GM19025 (cell line): ENCODE data around the gene MRPS26.
"Not testable (repeated sequence)": the region's sequence is repeated elsewhere in the genome, so short reads cannot be mapped to it uniquely, and the experiment has no call there.

Source experiments
- ATAC-seq: cut with Tn5 transposase; IDR thresholded peaks from one replicate; pipeline ENCODE4 v1.9.1; 2021; ENCODE audit warnings: mild to moderate bottlenecking, low read depth, moderate library complexity; ENCODE audit not compliant: unreplicated experiment

MRPS26 gene

DNA sequence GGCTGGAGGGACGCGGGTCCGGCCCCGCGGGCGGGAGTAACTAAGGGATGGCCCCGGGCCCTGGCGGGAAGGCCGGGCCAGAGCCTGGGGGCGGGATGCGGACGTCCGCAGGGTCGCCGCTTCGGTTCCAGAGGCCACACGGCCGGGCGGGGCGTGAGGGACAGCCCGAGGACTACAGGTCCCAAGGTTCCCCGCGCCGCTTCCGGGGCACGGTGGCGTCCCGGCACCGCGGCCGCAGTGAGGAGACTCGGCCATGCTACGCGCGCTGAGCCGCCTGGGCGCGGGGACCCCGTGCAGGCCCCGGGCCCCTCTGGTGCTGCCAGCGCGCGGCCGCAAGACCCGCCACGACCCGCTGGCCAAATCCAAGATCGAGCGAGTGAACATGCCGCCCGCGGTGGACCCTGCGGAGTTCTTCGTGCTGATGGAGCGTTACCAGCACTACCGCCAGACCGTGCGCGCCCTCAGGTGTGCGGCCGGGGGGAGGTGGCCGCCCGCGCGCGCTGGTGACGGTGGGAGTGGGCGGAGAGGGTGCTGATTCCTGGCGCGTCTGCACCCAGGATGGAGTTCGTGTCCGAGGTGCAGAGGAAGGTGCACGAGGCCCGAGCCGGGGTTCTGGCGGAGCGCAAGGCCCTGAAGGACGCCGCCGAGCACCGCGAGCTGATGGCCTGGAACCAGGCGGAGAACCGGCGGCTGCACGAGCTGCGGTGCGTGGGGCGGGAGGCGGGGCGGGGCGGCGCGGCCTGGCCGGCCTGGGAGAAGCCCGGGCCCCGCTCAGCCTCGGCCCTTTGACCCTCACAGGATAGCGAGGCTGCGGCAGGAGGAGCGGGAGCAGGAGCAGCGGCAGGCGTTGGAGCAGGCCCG lies at the start of gene MRPS26:
MRPS26 (plus strand) TSS at position 237 of the 861 bp plus-strand sequence; CDS start at position 254, 17 bp downstream.
- peak; percentile 89 for ATAC-seq

DNA sequence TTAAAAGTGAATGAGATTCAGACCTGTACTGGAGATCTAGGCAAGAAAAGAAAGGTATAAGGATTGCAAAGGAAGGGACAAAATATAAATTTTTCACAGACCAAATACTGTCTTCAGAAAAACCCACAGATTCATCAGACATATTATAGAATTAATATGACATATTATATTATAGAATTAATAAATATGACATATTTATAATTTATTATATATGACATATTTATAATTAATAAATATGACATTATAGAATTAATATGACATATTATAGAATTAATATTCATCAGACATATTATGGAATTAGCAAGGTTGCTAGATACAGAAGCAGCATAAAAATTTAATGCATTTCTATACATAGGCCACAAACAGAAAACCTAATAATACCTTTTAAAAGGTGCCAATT lies 47.1 kb upstream of the MRPS26 start:
- ATAC-seq = no peak

DNA sequence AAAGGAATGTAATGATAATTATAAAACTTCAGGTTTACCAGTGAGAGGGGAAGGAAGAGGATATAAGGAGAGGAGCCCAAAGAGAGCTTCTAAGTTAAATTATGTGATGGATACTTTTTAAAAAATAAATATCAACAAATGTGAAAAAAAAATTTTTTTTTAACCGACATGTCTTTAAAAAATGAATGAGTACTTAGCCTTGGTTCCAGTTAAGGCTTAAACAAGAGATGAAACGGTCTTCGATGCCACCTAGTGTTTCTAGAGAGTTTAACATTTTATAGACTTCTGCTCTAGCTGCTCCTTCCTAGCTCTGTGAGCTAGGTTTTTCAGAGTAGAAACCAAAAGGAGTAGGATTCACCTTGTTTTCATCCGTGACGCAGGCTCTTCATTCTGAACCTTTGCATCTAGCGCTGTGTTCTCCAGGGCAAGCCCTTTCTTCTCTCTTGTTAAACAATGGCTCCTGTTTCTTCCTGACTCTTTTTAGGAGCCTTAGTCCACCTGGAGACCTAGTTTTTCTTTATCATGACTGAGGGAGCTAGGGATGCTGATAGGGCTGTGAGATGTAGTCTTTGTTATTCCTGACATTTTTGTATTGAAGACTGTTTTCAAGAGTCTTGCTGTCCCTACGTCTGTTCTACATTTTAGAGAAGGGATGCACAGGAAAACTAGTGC lies 44.9 kb upstream of the MRPS26 start:
- no peak for ATAC-seq

DNA sequence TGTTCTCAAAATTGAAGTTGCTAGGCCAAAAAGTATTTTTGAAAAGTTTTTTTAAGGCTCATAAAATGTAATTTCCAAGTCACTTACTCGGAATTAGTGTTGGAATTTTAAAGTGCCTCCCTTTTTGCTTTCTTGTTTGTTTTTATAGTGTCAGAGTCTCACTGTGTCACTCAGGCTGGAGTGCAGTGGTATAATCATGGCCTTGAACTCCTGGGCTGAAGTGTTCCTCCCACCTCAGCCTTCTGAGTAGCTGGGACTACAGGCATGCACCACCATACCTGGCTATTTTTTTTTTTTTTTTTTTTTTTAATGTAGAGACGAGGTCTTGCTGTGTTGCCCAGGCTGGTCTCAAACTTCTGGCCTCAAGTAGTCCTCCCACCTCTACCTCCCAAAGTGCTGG lies 42.4 kb upstream of the MRPS26 start:
- ATAC-seq = no peak

DNA sequence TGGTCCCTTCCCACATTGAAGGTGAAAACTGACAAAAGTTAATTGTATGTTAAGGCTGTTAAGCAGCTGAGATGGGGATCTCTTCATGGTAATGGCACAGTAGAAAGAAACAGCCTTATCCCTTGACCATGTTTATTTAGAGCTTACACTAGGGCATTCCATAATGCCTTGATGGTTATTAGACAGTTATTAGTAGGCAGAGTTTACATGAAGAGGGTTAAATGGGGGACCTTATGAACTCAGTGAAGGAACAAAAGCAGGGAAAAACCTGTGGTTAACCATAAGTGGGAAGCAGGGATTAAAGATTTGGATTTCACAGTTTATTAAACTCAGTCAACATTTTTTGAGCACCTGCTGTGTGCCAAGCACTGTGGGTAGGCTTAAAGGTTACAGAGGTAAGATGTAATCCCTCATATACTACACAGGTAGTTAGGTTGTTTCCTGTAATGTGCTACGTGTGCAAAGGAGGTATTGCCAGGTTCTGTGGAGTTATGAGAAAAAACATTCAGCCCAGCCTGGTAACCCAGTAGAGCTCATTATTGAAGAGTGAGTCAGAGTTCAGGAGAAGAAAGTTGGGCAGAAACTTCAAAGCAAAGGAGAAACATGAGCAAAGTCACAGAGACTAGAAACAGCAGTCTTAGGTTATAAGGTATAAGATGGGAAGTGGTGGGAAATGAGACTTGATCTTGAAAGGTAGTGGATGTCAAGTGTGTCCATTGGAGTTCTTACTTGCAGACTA lies 34.7 kb upstream of the MRPS26 start:
- ATAC-seq = no peak

DNA sequence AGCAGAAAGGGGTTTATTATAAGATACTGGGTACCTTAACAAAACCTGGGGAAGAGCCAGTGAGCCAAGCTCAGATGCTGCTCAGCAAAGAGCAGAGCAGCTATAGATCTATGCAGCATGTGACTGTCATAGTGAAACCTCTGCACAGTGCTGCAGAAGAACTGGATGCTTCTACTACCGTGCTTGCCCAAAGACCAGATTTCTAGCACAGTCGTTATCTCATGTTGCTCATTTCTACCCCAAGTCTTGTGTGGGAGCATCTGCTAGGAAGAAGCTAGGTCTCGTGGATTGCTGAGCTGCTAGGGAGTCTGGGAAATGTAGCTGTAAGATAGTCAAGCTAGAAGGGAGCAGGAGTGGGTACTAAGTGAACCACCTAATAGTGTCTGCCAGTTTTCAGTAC lies 34.1 kb upstream of the MRPS26 start:
- no peak for ATAC-seq

DNA sequence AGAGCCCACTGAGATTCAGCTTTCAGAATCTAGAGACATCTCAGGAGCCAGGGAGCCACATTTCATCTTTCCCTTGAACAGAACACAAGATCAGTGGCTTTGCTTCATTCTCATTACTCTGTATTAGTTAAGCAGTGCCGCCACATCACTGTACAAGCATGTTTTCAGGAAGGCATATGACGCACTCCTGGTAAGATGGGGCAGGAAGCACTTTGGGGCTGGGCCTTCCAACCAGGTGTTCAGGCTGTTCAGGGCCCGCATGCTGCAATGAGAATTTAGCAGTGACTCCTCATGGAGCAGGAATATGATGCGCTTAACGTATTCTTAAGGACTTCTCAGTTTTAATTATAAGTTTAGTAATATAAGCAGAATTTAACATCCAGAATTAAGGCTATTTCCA lies 32.1 kb upstream of the MRPS26 start:
- ATAC-seq = no peak

DNA sequence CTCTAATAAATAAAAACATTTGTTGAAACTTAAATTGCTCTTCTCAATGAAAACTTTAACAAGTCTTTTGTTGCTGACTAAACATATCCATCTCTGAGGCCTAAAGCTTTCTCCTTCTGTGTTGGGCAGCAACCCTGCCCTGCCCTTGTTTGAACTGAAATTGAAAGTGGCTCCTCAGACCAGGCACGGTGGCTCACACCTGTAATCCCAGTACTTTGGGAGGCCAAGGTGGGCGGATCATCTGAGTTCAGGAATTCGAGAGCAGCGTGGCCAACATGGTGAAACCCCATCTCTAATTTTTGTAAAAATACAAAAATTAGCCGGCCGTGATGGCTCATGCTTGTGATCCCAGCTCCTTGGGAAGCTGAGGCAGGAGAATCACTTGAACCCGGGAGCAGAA lies 31.7 kb upstream of the MRPS26 start:
- ATAC-seq = no peak

DNA sequence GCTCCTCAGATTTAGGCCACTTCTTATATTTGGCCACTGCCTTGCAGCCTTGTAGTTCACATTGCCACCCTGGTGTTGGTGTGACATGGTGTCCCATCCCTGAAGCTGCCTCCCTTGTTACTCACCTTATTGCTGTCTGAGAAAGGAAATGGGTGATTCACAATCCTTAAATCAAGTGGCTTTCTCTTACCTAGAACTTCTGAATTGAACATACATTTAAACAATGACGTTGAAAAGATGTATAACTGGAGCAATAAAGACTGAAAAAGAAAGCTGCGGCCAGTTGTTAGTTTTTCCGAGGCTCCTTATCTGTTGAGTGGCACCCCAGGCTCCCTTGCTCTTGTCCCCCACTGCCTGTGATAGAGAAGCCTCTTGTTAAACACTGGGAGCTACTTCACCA lies 31.2 kb upstream of the MRPS26 start:
- ATAC-seq = no peak

DNA sequence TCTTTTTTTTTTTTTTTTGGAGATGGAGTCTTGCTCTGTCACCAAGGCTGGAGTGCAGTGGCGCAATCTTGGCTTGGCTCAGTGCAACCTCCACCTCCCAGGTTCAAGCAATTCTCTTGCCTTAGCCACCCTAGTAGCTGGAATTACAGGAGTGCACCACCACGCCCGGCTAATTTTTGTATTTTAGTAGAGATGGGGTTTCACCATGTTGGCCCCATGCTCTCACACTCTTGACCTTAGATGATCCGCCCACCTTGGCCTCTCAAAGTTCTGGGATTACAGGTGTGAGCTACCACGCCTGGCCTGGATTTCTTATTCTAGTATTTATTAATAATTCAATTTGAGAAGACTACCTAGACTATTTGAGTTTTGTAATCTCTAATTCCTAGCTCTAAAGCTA lies 30.6 kb upstream of the MRPS26 start:
- not testable (repeated sequence) for ATAC-seq

DNA sequence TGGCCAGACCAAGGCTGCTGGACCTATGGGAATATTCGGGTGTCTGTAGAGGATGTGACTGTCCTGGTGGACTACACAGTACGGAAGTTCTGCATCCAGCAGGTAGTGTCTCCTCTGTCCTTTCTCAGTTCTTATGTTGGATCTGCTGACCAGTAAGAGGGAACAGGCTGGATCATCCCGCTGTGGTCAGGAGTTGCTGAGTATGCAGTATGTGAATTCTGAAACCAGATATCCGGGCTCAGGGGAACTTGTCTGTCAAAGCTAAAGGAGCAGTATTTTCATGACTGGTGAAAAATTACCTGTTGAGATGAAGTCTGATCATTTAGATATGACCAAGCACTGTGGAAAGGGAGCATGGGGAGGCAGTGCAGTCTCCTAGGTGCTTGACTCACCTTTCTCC lies 24.5 kb upstream of the MRPS26 start:
- ATAC-seq = no peak

DNA sequence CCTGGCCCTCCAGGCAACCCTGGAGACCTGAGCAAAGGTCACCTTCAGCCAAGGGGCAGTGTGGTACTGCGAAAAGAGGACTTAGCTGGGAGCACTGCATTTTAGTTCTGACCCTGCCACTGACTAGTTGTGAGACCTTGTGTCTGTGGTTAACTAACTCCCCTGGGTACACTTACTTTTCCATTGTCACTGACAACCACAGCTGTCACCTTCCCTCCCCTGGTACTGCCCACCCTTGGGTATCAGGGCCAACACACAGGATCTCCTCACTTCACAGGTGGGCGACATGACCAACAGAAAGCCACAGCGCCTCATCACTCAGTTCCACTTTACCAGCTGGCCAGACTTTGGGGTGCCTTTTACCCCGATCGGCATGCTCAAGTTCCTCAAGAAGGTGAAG lies 24.1 kb upstream of the MRPS26 start:
- no peak for ATAC-seq

DNA sequence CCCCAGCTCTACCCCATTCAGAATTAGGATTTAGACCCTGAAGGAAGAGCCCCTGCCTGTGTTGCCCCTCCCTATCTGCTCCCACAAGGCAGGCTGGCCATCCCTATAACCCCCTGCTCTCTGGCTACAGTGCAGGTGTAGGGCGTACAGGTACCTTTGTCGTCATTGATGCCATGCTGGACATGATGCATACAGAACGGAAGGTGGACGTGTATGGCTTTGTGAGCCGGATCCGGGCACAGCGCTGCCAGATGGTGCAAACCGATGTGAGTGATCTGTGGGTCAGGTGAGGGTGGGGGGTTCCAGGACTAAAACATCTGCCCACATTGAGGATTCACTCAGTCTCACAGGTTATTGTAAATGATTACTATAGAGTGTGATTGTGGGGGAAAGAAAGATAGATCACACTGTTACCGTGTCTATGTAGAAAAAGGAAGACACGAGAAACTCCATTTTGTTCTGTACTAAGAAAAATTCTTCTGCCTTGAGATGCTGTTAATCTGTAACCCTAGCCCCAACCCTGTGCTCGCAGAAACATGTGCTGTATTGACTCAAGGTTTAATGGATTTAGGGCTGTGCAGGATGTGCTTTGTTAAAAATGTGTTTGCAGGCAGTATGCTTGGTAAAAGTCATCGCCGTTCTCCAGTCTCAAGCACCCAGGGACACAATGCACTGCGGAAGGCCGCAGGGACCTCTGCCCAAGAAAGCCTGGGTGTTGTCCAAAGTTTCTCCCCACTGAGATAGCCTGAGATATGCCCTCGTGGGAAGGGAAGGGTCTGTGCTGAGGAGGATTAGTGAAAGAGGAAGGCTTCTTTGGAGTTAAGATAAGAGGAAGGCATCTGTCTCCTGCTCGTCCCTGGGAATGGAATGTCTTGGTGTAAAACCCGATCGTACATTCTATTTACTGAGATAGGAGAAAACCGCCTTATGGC lies 23.0 kb upstream of the MRPS26 start:
- not testable (repeated sequence) for ATAC-seq

DNA sequence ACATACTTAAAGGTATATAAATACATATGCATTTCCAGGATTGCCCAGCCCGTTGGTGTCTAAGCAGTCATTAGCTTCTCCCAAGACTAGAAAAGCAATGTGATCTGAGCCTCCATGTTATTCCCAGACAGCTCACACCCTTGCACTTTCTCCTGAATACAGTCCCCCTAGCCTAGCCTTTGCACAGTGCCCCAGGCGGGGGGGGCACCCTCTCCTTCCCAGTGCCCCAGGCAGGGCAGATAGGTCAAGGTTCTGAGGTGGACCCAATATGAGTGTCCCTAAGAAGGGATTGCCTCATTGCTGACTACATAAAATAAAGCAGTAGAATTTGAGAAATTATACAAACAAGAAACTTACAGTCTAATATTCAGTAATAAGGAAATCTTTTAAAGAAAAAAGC lies 17.9 kb upstream of the MRPS26 start:
- ATAC-seq = no peak

DNA sequence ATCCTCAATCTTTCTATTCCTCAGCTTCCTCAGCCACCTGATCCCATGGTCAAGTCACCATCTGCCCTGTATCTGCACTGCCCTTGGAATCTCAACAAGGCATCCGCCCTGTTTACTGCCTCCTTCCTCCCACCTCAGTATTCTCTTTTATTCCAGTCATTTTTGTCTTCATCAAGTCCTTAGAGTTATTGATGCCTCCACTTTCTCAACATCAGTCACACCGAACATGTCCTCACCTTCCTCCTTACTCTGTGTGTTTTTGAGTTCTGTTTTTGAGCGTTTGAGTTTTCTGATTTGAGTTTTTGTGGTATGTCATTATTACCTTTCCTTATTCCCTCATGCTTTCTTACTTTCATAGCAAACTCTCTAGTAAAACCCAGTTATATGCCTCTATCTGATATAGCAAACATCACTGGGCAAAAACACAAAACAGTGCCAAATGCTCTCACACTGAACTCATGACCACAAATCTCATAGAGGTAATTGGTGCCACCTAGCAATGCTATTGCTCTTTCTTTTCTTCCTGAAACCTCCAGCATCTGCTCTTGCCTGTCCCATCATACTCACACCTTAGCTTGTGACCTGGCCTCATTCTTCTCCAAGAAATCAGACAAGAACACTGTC lies 14.2 kb upstream of the MRPS26 start:
- no peak for ATAC-seq

DNA sequence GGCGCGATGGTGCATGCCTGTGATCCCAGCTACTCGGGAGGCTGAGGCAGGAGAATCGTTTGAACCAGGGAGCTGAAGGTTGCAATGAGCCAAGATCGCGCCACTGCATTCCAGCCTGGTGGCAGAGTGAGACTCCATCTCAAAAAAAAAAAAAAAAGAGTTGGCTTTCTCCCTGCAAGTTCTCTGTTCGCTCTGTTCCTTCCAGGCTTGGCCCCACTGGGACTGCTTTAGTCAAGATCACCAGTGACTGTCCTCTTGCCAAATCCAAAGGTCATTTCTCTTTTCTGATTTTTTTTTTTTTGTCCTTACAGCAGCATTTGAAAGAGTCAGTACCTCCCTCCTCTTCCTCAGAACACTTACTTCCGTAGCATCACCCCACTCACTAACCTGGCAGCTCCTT lies 13.2 kb upstream of the MRPS26 start:
- ATAC-seq = no peak

DNA sequence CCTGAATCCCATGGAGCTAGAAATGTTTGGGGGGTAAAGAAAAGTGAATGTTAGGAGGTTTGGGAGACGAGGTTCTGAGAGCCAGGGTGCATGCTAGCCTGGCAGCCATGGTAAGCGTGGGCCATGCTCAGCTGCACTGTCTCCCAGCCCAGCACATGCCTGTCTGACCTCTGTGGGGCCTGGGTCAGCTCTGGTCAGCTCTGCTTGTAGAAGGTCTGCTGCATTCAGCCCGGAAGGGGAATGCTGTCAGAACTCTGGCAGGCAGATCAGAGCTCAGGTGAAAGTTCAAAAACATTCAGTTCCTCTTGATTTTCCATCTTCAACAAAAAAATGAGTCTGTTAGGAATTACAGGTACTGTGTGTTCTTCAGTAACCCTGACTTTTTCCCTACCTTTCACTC lies 8.2 kb upstream of the MRPS26 start:
- no peak for ATAC-seq

DNA sequence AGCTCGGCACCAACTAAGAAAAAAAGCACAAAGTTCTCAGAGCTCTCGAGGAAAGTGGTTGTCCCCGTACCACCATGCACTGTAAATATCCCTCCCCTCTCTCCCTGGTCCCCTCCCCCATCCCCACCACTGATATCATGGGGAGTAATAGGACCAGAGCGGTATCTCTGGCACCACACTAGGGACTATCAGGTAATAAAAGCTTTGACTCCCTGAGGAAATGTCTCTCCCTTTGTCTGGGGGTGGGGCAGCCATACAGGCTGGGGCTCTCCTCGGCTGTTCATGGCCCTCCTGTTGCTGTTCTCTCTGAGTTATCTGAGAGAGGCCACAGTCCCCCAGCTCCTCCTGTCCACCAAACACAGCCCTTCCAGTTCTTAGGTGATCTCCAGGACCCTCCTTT lies 7.4 kb upstream of the MRPS26 start:
- no peak for ATAC-seq

DNA sequence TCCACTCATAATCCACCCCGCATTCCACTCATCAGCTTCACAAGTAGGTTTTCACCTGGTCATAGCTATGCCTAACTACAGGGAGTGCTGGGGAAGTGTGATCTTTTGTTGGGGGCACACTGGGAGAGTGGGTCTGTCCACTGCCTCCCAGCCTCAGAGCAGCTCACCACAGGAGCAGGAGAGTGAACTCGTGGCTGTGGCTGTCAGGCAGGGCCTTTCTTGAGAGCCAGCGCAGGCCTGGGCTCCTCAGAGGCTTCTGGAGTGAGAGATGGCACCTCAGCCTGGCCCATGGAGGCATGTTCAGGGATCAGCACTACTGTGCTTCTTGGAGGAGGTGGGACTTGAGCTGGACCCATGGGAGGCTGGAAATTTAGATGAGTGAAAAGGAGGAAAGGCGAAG lies 6.4 kb upstream of the MRPS26 start:
- no peak for ATAC-seq

DNA sequence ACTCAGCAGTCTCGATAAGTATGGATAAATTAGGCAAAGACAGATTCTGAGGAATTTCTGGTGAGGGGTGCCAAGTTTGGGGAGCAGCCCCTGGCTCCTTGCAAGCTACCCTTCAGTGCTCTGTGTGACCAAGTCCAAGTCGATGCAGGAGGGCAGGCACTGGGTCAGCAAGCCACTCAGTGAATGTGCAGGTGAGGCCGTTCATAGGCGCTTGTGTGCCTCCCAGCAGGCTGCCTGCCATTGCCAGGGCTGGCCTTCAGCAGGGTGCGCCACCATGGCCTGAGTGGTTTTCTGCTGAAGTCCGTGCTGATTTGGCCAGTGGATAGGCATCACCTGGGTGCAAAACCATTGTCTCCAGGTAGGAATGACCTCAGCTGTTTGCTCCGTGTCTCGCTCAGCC lies 5.8 kb upstream of the MRPS26 start:
- no peak for ATAC-seq
